Upper lobe of right lung (tissue), 1 donor: ENCODE results near the gene THSD4. TPM values are rescaled to one million over a fixed set of nuclear protein-coding genes. Genes with fewer than 3 reads are reported as not detected.

Experiments
- ATAC-seq: fragments of 200-7000 bp; cut with Tn5 transposase; one replicate; pipeline ENCODE4 v1.9.1; 2020; ENCODE audit warnings: mild to moderate bottlenecking, moderate library complexity
- DNase-seq: peaks from one replicate; pipeline ENCODE4 v3.0.0-alpha.2; 2020
- H3K27ac ChIP-seq: fragments of 200-600 bp; one replicate; pipeline ENCODE4 v1.8.0; 2022
- H3K27me3 ChIP-seq: fragments of 200-600 bp; one replicate; pipeline ENCODE4 v1.8.0; 2022; ENCODE audit warnings: mild to moderate bottlenecking
- H3K36me3 ChIP-seq: fragments of 200-600 bp; one replicate; pipeline ENCODE4 v1.8.0; 2022
- H3K4me1 ChIP-seq: fragments of 200-600 bp; one replicate; pipeline ENCODE4 v1.8.0; 2022
- H3K4me3 ChIP-seq: fragments of 200-600 bp; one replicate; pipeline ENCODE4 v1.8.0; 2022; ENCODE audit warnings: mild to moderate bottlenecking
- H3K9me3 ChIP-seq: fragments of 200-600 bp; one replicate; pipeline ENCODE4 v1.8.0; 2022
- CTCF ChIP-seq: fragments of 200-600 bp; IDR thresholded peaks from one replicate; pipeline ENCODE4 v1.8.0; 2022; ENCODE audit warnings: antibody characterized with exemption
- intact Hi-C: fragments of 100-400 bp; cut with DNase I; formaldehyde crosslinking; loops from one replicate; pipeline ENCODE4 v1.11.0; 2022
- total RNA-seq: library from RNA; stranded (reverse); fragmentation: NEBNext Ultra II Directional; extraction: Animal tissue kit (Norgen Biotek cat#: 25700); gene quantifications from one replicate; pipeline ENCODE4 v1.2.1, GENCODE V29; 2021
- donor health status: DM: no; HTN: yes; CAD: no; lungs with severe emphysema.

The THSD4 gene
- total RNA-seq, 1 donor from 2014 or later = 25.6 TPM

DNA sequence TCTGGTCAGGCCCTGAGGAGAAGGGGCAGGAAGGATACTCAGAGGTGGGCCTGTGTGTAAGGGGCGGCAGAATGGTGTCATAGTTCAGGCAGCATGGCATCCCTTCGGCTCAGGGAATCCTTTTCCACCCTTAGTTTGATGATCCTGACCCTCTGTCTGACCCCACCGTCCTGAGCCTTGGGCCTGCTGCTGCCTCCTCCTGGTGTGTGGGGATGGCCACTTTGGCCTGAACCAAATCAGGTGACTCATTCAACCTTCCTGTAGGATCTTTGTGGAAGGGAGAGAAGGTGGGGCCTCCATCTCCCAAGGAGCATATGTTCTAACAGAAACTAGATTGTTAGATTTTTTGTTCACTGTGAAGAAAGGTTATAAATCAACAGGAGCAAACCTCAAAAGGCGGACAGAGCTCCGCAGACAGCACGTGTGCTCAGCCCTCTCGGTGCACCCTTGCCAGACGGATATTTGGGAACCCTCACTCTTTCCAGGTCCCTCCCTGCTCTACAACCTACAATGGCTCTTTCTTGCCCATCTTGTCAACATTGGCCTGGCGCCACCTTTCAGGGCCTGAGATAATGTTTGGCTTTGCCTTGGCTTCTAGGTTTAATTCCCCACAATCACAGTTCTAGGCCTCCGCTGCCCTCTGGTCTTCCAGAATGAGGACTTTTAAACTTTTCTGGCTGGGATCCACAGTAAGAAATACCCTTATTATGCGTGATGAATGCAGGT is 21.7 kb downstream of the THSD4 start:
- DNase-seq = no peak

GRCh38 chr15:71138473-71138872 is 23.2 kb downstream of the THSD4 start:
- no peaks in the 10 kb centered on the region for H3K36me3 ChIP-seq
- DNase-seq = no peak
- H3K9me3 ChIP-seq = no peaks in the 10 kb centered on the region
- no peaks in the 10 kb centered on the region for H3K27me3 ChIP-seq
- no peaks in the 10 kb centered on the region for H3K4me1 ChIP-seq
- ATAC-seq = no peak
- no peak for TF ChIP-seq CTCF
- H3K4me3 ChIP-seq = no peak overlapping the region
- intact Hi-C loops = no loop called here
- no peak overlapping the region for H3K27ac ChIP-seq

More for the DNA sequence above, 21.7 kb downstream of the THSD4 start:
- H3K27ac ChIP-seq = no peak overlapping the region
- no peak for ATAC-seq
- no peak for TF ChIP-seq CTCF
- H3K4me3 ChIP-seq = no peak overlapping the region
- H3K4me1 ChIP-seq = no peaks in the 10 kb centered on the region
- H3K27me3 ChIP-seq = no peaks in the 10 kb centered on the region
- H3K9me3 ChIP-seq = no peaks in the 10 kb centered on the region
- intact Hi-C loops = no loop called here
- H3K36me3 ChIP-seq = no peaks in the 10 kb centered on the region

DNA sequence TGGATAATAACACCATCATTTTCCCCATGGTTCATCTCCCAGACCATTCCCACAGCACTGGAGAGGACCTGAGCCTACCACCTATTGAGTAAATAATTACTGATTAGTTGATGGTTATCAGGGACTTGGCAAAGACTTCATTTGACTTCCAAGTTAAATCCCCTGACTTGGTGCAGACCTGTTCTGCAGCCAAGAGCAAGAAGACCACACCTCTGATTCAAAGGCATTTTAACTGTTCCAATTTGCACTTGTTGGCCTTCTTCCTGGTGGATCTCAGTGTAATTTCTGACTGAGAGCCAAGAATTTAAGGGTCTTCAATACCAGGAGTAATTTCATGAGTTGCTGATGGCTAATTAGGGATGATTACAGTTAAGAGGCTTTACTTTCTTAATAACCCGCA is 24.0 kb downstream of the THSD4 start:
- Histone ChIP-seq H3K4me1 (no peaks in the 10 kb centered on the region), H3K4me3 (no peak overlapping the region), H3K27me3 (no peaks in the 10 kb centered on the region), H3K9me3 (no peaks in the 10 kb centered on the region), H3K36me3 (no peaks in the 10 kb centered on the region), H3K27ac (no peak overlapping the region)
- no peak for ATAC-seq
- no peak for DNase-seq
- intact Hi-C loops = no loop called here
- TF ChIP-seq CTCF = no peak

- no peak for DNase-seq
- Histone ChIP-seq H3K9me3 (no peaks in the 10 kb centered on the region), H3K4me3 (no peak overlapping the region), H3K4me1 (no peaks in the 10 kb centered on the region), H3K27ac (no peak overlapping the region), H3K27me3 (no peaks in the 10 kb centered on the region), H3K36me3 (no peaks in the 10 kb centered on the region)
- TF ChIP-seq CTCF = no peak
- no peak for ATAC-seq
- intact Hi-C loops = no loop called here
Observed at GRCh38 chr15:71141572-71141971, 26.3 kb downstream of the THSD4 start.

DNA sequence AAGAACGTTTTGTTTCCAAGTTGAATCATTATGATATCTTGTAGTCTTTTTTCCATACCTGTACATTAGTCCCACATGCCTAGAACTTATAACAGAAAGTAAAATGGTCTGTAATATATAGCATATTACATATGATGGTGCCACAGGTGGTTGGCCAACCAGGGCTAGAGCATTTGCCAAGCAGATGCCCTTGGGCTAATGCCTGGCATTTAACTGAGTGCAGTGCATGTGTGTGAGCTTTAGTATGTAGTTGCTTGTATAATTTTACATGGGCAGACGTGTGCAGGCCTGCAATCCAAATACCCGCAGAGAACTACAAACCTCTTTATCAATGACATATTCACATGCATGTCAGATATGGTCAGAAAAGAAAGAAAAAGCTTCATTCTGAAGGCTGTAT is 27.5 kb downstream of the THSD4 start:
- no peaks in the 10 kb centered on the region for H3K4me1 ChIP-seq
- no peak for TF ChIP-seq CTCF
- intact Hi-C loops = no loop called here

More for the DNA sequence above, 27.5 kb downstream of the THSD4 start:
- no peak overlapping the region for H3K27ac ChIP-seq
- DNase-seq (no peak), ATAC-seq (no peak)
- H3K9me3 ChIP-seq = no peaks in the 10 kb centered on the region
- H3K4me3 ChIP-seq = no peak overlapping the region
- H3K27me3 ChIP-seq = no peaks in the 10 kb centered on the region
- no peaks in the 10 kb centered on the region for H3K36me3 ChIP-seq
